Glutamatergic neuron (in vitro differentiated cells): ENCODE data around the gene RXRB. TPM values are rescaled to one million over a fixed set of nuclear protein-coding genes. Genes with fewer than 3 reads are reported as not detected.

Experiments
- DNase-seq: peaks from one replicate; pipeline ENCODE4 v3.0.0; 2022
- H3K27ac Mint-ChIP-seq: one replicate; pipeline ENCODE4 v1.8.0; 2020; ENCODE audit warnings: mild to moderate bottlenecking, mixed read lengths, inconsistent platforms; ENCODE audit not compliant: unreplicated experiment
- H3K27me3 Mint-ChIP-seq: one replicate; pipeline ENCODE4 v1.8.0; 2020; ENCODE audit warnings: mild to moderate bottlenecking, moderate library complexity, mixed read lengths, inconsistent platforms; ENCODE audit not compliant: unreplicated experiment
- H3K36me3 Mint-ChIP-seq: one replicate; pipeline ENCODE4 v1.8.0; 2020; ENCODE audit warnings: mild to moderate bottlenecking, mixed read lengths, inconsistent platforms; ENCODE audit not compliant: unreplicated experiment
- H3K4me1 Mint-ChIP-seq: one replicate; pipeline ENCODE4 v1.8.0; 2020; ENCODE audit warnings: mild to moderate bottlenecking, low read depth, mixed read lengths, inconsistent platforms; ENCODE audit not compliant: unreplicated experiment
- H3K4me3 Mint-ChIP-seq: one replicate; pipeline ENCODE4 v1.8.0; 2020; ENCODE audit warnings: mild to moderate bottlenecking, mixed read lengths, inconsistent platforms; ENCODE audit not compliant: unreplicated experiment
- H3K9me3 Mint-ChIP-seq: one replicate; pipeline ENCODE4 v1.8.0; 2020; ENCODE audit warnings: mild to moderate bottlenecking, moderate library complexity, mixed read lengths, inconsistent platforms; ENCODE audit not compliant: unreplicated experiment
- total RNA-seq: library from RNA; stranded (reverse); fragmentation: NEBNext Ultra II Directional; extraction: Animal tissue kit (Norgen Biotek cat#: 25700); gene quantifications from one replicate; pipeline ENCODE4 v1.2.1, GENCODE V29; 2021; ENCODE audit not compliant: unreplicated experiment
- TF ChIP-seq, protein P1 (sequence below): fragments of 200-600 bp; sonication (generic); IDR thresholded peaks from one replicate; pipeline ENCODE4 v1.5.0; 2021; ENCODE audit not compliant: partially characterized antibody, unreplicated experiment

Gene RXRB
- total RNA-seq, 1 donor from 2014 or later, result 45.3 TPM

- no peak for DNase-seq
- H3K27me3 Mint-ChIP-seq, result peaks cover 20% of the 10 kb centered on the region
- no peaks in the 10 kb centered on the region for H3K36me3 Mint-ChIP-seq
- H3K27ac Mint-ChIP-seq, result no peak overlapping the region
- peak overlapping the region; percentile 99 for H3K4me3 Mint-ChIP-seq
- peaks cover 30% of the 10 kb centered on the region for H3K4me1 Mint-ChIP-seq
- TF ChIP-seq, protein P1, sequence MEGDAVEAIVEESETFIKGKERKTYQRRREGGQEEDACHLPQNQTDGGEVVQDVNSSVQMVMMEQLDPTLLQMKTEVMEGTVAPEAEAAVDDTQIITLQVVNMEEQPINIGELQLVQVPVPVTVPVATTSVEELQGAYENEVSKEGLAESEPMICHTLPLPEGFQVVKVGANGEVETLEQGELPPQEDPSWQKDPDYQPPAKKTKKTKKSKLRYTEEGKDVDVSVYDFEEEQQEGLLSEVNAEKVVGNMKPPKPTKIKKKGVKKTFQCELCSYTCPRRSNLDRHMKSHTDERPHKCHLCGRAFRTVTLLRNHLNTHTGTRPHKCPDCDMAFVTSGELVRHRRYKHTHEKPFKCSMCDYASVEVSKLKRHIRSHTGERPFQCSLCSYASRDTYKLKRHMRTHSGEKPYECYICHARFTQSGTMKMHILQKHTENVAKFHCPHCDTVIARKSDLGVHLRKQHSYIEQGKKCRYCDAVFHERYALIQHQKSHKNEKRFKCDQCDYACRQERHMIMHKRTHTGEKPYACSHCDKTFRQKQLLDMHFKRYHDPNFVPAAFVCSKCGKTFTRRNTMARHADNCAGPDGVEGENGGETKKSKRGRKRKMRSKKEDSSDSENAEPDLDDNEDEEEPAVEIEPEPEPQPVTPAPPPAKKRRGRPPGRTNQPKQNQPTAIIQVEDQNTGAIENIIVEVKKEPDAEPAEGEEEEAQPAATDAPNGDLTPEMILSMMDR, result no peak
- H3K9me3 Mint-ChIP-seq, result peaks cover 14% of the 10 kb centered on the region
These were observed 2.3 kb upstream of the RXRB start for GRCh38 chr6:33202799-33203198.

DNA sequence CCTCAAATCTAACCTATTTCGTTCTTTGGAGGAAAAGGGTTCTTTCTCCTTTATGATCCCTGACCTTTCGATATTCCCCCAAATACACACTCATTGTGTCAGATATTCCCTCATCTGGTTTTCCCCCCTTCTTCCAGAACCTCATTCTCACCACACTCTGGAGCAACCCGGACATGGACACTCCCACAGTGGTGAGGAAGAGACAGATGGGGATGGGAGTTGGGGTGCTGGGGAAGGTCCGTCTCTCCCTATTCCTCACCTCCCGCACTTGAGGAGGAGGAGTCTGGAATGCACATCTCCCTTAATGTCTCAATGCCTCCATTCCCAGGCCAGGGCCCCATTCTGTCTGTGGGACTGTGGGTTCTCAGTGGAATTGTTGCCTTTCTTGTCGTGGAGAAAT lies 1.5 kb upstream of the RXRB start:
- Mint-ChIP-seq H3K27me3 (peaks cover 20% of the 10 kb centered on the region), H3K4me1 (peaks cover 34% of the 10 kb centered on the region), H3K4me3 (peak overlapping the region; percentile 99), H3K36me3 (no peaks in the 10 kb centered on the region), H3K9me3 (peaks cover 14% of the 10 kb centered on the region), H3K27ac (peak overlapping the region; percentile 79)
- TF ChIP-seq, protein P1, result no peak
- DNase-seq, result no peak

GRCh38 chr6:33201147-33201545 lies 681 bp upstream of the RXRB start:
- Mint-ChIP-seq H3K9me3 (peaks cover 17% of the 10 kb centered on the region), H3K4me3 (peak overlapping the region; percentile 99), H3K27me3 (peaks cover 19% of the 10 kb centered on the region), H3K4me1 (peaks cover 32% of the 10 kb centered on the region), H3K36me3 (no peaks in the 10 kb centered on the region), H3K27ac (peak overlapping the region; percentile 95)
- TF ChIP-seq, protein P1, result peak; percentile 23
- no peak for DNase-seq

- Mint-ChIP-seq H3K36me3 (no peaks in the 10 kb centered on the region), H3K27ac (peak overlapping the region; percentile 82), H3K9me3 (peaks cover 17% of the 10 kb centered on the region), H3K4me1 (peaks cover 23% of the 10 kb centered on the region), H3K27me3 (peaks cover 12% of the 10 kb centered on the region), H3K4me3 (peak overlapping the region; percentile 92)
- no peak for DNase-seq
- TF ChIP-seq, protein P1, result no peak
These were observed 712 bp downstream of the RXRB start for GRCh38 chr6:33199687-33200218.

DNA sequence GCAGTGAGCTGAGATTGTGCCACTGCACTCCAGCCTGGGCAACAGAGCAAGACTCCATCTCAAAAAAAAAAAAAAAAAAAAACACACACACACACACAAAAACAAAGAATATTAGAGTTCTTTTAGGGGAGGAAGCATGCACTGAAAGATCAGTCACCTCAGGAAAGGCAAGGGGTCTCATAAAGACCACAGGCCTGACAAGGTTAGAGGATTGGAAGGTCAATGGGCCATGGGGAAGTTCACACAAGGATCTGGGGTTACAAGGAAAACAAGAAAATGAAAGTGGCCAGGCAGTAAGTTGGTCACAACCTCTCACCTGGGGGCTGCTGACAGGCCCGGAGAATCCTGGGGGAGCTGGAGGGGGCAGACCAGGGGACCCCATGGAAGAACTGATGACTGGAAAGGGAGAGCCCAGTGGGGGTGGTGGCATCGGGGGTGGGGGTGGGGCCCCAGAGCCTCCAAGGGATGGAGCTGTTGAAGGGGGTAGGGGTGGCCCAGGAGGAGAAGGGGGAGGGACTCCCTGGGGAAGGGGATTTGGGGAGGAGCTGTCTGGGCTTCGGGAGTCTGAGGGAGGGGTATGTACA lies 1.5 kb downstream of the RXRB start:
- Mint-ChIP-seq H3K4me1 (peaks cover 23% of the 10 kb centered on the region), H3K4me3 (peak overlapping the region; percentile 92), H3K36me3 (no peaks in the 10 kb centered on the region), H3K27ac (peak overlapping the region; percentile 82), H3K27me3 (peaks cover 12% of the 10 kb centered on the region), H3K9me3 (peaks cover 17% of the 10 kb centered on the region)
- TF ChIP-seq, protein P1, result no peak
- no peak for DNase-seq
